Erythroblast (primary cell): ENCODE results near the gene USP31.

Experiments used
- GATA1 ChIP-seq: IDR thresholded peaks from 2 replicates; pipeline ENCODE4 v1.6.1; 2011; ENCODE audit warnings: low read depth, mild to moderate bottlenecking, control low read depth, low read length, moderate library complexity
- POLR2A ChIP-seq: IDR thresholded peaks from 2 replicates; pipeline ENCODE4 v1.6.1; 2011; ENCODE audit warnings: mild to moderate bottlenecking, low read length

GRCh38 chr16:23052221-23052620 is 97.0 kb downstream of the USP31 start:
- TF ChIP-seq POLR2A (no peak), GATA1 (no peak)
